ENCODE data around the gene SEL1L2.
"Not testable (repeated sequence)": the region's sequence is repeated elsewhere in the genome, so short reads cannot be mapped to it uniquely, and the experiment has no call there.

SEL1L2 gene

GRCh38 chr20:14000917-14001316, 10.5 kb upstream of the SEL1L2 start:
- TF ChIP-seq CTCF (IDR thresholded peaks at IDR 0.05; ENCODE audit: control insufficient read depth, insufficient read depth, low read depth, low read length, missing control alignments), result no peak
- no peak for DNase-seq (ENCODE audit: low read depth)
- H3K4me3 ChIP-seq (ENCODE audit: control insufficient read depth, low read depth, low read length), result no peak overlapping the region

GRCh38 chr20:13996265-13996664, 5.9 kb upstream of the SEL1L2 start:
- TF ChIP-seq CTCF (IDR thresholded peaks at IDR 0.05; ENCODE audit: control insufficient read depth, insufficient read depth, low read depth, low read length, missing control alignments), result no peak
- no peak for DNase-seq (ENCODE audit: low read depth)
- peak overlapping the region; percentile 55 for H3K4me3 ChIP-seq (ENCODE audit: control insufficient read depth, low read depth, low read length)

GRCh38 chr20:13995841-13996240, 5.4 kb upstream of the SEL1L2 start:
- H3K4me3 ChIP-seq (ENCODE audit: control insufficient read depth, low read depth, low read length), result peak overlapping the region; percentile 55
- DNase-seq (ENCODE audit: low read depth), result no peak

GRCh38 chr20:13995086-13995665, 4.8 kb upstream of the SEL1L2 start, which contains the start of gene MACROD2:
Gene MACROD2, plus strand, starts transcription at chr20:13995516.
- peak; percentile 16 for DNase-seq (ENCODE audit: low read depth)
- TF ChIP-seq CTCF (IDR thresholded peaks at IDR 0.05; ENCODE audit: control insufficient read depth, insufficient read depth, low read depth, low read length, missing control alignments), result no peak
- H3K4me3 ChIP-seq (ENCODE audit: control insufficient read depth, low read depth, low read length), result peak within 1 kb of the TSS; percentile 55

More at GRCh38 chr20:13995841-13996240, 5.4 kb upstream of the SEL1L2 start:
- TF ChIP-seq CTCF (IDR thresholded peaks at IDR 0.05; ENCODE audit: control insufficient read depth, insufficient read depth, low read depth, low read length, missing control alignments), result no peak

GRCh38 chr20:13991955-13992354, 1.5 kb upstream of the SEL1L2 start:
- not testable (repeated sequence) for DNase-seq (ENCODE audit: low read depth); H3K4me3 ChIP-seq (ENCODE audit: control insufficient read depth, low read depth, low read length)

- no peak overlapping the region for H3K4me3 ChIP-seq (ENCODE audit: control insufficient read depth, low read depth, low read length)
- DNase-seq (ENCODE audit: low read depth), result no peak
- TF ChIP-seq CTCF (IDR thresholded peaks at IDR 0.05; ENCODE audit: control insufficient read depth, insufficient read depth, low read depth, low read length, missing control alignments), result no peak
These were observed 897 bp upstream of the SEL1L2 start for GRCh38 chr20:13991311-13991710.

- H3K4me3 ChIP-seq (ENCODE audit: control insufficient read depth, low read depth, low read length), result no peak overlapping the region
- DNase-seq (ENCODE audit: low read depth), result no peak
- no peak for TF ChIP-seq CTCF (IDR thresholded peaks at IDR 0.05; ENCODE audit: control insufficient read depth, insufficient read depth, low read depth, low read length, missing control alignments)
These were observed 6.2 kb downstream of the SEL1L2 start for GRCh38 chr20:13984211-13984610.

Measured in AG09309 (cell line).